NB4 (cell line): ENCODE data around the gene SOX6.

ENCODE experiments used
- DNase-seq: peaks from one replicate; pipeline ENCODE4 v3.0.0; 2010; ENCODE audit warnings: low read depth
- H3K4me3 ChIP-seq: one replicate; pipeline ENCODE4 v1.5.1; 2011; ENCODE audit warnings: mild to moderate bottlenecking, low read depth, low read length, moderate library complexity
- MYC ChIP-seq: IDR thresholded peaks from 2 replicates; pipeline ENCODE4 v1.6.1; 2011; ENCODE audit warnings: low read depth, low read length
- POLR2A ChIP-seq: IDR thresholded peaks from 2 replicates; pipeline ENCODE4 v1.6.1; 2011; ENCODE audit warnings: mild to moderate bottlenecking; ENCODE audit not compliant: insufficient read length; ENCODE audit errors: extremely low read depth
- TF ChIP-seq, protein P1 (sequence below): IDR thresholded peaks from one replicate; pipeline ENCODE4 v1.5.1; 2012; ENCODE audit warnings: low read depth, low read length
- TF ChIP-seq, protein P2 (sequence below): IDR thresholded peaks from 2 replicates; pipeline ENCODE4 v1.6.1; 2011; ENCODE audit warnings: low read depth, low read length

The SOX6 gene

DNA sequence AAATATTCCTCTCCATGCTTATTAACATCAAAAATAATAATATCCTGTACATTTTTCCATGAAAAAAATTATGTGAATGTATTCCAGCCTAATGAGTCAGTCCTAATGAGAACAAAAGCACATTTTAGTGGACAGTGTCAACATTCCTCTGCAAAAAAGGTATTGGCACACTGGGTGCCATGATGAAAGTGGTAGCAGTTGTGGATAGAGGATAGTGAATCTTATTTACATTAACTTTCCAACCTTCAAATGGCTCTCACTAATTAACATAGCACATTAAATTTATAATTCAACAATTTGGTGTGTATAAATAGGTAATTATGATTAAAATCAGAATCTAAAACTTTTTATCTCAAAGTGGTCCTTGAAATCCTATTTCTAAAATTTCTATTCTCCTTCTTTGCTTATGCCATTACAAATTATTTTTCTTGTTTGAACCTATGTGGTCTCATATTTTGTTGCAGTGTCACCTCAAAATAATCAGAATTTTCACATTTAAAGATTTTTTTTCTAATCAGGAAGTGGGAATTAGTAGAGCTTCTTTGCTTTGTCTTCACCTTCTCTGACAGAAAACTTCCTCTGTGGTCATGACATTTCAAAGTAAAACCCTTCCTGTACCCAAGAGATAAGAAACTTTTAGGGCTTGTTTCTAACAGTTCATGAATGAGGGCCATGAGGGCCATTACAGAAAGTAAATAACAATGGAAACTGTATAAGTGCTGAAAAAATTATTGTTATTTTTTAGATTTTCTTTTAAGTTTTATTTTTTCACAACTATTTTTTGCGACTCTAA, 18.7 kb downstream of the SOX6 start:
- DNase-seq, result peak; percentile 48
- no peak overlapping the region for H3K4me3 ChIP-seq
- TF ChIP-seq, protein P1, sequence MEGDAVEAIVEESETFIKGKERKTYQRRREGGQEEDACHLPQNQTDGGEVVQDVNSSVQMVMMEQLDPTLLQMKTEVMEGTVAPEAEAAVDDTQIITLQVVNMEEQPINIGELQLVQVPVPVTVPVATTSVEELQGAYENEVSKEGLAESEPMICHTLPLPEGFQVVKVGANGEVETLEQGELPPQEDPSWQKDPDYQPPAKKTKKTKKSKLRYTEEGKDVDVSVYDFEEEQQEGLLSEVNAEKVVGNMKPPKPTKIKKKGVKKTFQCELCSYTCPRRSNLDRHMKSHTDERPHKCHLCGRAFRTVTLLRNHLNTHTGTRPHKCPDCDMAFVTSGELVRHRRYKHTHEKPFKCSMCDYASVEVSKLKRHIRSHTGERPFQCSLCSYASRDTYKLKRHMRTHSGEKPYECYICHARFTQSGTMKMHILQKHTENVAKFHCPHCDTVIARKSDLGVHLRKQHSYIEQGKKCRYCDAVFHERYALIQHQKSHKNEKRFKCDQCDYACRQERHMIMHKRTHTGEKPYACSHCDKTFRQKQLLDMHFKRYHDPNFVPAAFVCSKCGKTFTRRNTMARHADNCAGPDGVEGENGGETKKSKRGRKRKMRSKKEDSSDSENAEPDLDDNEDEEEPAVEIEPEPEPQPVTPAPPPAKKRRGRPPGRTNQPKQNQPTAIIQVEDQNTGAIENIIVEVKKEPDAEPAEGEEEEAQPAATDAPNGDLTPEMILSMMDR, result no peak
- TF ChIP-seq POLR2A (no peak), MYC (no peak)
- TF ChIP-seq, protein P2, sequence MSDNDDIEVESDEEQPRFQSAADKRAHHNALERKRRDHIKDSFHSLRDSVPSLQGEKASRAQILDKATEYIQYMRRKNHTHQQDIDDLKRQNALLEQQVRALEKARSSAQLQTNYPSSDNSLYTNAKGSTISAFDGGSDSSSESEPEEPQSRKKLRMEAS, result no peak

DNA sequence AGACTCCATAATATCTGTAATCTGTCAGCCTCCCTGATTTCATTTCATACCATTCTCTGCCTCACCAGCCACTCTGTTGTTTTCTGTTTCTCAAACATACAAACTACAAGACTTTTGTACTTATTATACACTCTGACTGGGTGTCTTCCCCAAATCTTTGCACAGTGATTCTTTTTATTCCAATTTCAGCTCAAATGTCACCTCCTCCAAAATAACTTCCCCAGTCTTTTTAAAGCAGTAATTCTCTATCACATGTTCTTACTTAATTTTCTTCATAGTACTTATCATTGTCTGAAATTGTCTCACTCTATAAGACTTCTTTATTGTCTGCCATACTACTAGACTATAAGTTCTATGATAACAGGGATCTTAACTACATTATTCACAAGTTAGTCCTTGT, 19.6 kb downstream of the SOX6 start:
- no peak for TF ChIP-seq POLR2A
- TF ChIP-seq MYC, result no peak
- no peak for DNase-seq
- no peak overlapping the region for H3K4me3 ChIP-seq

DNA sequence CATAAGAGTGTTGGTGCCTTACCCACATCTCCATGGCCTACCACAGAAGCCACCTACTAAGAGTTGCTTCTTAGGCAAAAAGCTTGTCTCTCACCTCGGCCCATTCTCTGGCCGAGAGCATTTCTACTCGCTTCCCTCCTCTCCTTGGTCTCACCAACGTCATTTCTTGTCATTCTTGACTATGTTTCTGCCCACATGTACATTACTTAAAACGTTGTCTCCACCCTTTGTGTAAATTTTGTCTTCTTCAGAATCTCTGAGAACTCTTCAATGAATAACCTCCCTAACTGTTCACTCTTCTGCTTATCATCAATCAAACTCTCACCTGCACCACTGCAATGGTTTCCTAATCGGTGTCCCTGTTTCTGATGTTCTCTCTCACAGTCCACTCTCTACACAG, 20.1 kb downstream of the SOX6 start:
- TF ChIP-seq, protein P2, result no peak
- TF ChIP-seq MYC, result no peak
- TF ChIP-seq, protein P1, result no peak
- no peak overlapping the region for H3K4me3 ChIP-seq
- no peak for DNase-seq

DNA sequence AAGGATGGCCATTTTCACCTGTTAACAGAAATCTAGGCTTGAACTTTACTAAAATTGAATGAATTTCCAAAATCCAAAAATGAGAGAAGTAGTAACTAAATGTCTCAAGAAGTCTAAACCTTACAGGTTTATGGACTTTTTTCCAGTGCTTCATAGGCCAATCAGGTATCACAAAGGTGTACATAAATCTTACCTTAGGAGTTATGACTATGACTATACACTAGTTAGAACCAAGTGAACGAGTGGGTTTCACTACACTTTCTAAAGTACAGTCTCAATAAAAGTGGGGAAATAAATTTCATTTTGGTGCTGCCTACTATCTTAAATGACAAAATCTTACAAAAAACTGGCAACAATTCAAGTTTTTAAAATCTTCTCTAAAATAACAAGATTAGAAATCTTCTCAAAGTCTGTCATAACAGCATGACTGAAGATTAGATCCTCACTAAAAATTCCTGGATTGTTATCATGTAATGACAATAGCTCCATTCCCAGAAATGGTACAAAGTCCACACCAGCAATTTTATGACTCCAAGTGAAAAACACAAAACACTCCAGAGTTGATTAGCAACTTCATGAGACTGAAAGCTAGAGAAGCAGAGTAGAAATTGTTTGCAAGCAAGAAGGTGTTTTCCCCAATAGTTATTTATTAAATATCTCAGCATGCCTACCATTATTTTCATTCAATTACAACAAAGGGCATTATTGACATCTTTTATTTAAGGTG, 20.9 kb downstream of the SOX6 start:
- H3K4me3 ChIP-seq, result no peak overlapping the region
- DNase-seq, result no peak
- no peak for TF ChIP-seq MYC
- TF ChIP-seq, protein P1, result no peak
- no peak for TF ChIP-seq POLR2A
- TF ChIP-seq, protein P2, result no peak

DNA sequence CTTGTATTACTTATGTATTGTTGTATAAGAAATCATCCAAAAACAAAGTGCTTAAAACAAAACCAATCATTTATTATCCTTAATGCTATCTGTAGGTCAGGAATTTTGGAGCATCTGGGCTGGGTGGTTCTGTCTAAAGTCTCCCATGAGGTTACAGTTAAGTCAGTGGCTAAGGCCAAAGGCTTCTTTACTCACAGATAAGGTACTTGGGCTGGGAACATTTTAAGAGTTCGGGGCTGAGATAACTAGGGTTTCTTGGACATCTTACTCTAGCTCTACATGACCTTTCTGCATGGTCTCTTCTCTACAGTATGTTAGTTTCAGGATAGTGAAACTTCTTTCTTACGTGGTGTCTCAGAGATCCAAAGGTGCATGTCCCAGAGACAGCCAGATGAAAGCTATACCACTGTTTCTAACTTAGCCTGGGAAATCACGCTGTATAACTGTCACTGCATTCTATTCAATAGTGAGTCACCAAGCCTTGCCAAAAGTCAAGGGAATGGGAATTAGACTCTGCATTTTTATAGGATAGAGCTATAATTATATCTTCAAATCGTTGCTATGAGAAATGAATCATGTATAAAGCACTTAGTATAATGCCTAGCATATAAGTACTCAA, 29.6 kb downstream of the SOX6 start:
- DNase-seq, result no peak
- H3K4me3 ChIP-seq, result no peak overlapping the region
- TF ChIP-seq, protein P2, result no peak
- no peak for TF ChIP-seq MYC
- TF ChIP-seq POLR2A, result no peak
- TF ChIP-seq, protein P1, result no peak

DNA sequence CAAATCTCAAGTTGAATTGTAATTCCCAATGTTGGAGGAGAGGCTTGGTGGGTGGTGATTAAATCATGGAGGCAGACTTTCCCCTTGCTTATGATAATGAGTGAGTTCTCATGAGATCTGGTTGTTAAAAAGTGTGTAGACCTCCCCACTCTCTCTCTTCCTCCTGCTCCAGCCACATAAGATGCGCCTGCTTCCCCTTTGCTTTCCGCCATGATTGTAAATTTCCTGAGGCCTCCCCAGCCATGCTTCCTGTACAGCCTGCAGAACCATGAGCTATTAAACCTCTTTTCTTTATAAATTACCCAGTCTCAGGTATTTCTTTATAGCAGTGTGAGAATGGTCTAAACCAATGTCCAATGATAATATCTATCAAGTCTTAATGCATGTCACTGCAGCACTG, 34.2 kb downstream of the SOX6 start:
- TF ChIP-seq, protein P1, result no peak
- TF ChIP-seq, protein P2, result no peak
- TF ChIP-seq POLR2A (no peak), MYC (no peak)
- no peak for DNase-seq
- no peak overlapping the region for H3K4me3 ChIP-seq
